ACC112 (cell line): ENCODE results near the gene TUBB2B.

Experiments
- H2AFZ ChIP-seq: fragments of 200-600 bp; sonication (generic); one replicate; pipeline ENCODE4 v1.6.0; 2017; ENCODE audit warnings: antibody characterized with exemption, low read length; ENCODE audit not compliant: unreplicated experiment
- H3K27ac ChIP-seq: fragments of 200-600 bp; sonication (generic); 2 replicates; pipeline ENCODE4 v1.5.1; 2014; ENCODE audit warnings: low read depth, mild to moderate bottlenecking, antibody characterized with exemption, low read length, moderate library complexity
- H3K27me3 ChIP-seq: fragments of 200-600 bp; sonication (generic); 2 replicates; pipeline ENCODE4 v1.6.1; 2014; ENCODE audit warnings: mild to moderate bottlenecking, antibody characterized with exemption, low read length, moderate library complexity, mixed read lengths; ENCODE audit not compliant: insufficient read depth
- H3K36me3 ChIP-seq: fragments of 200-600 bp; sonication (generic); 2 replicates; pipeline ENCODE4 v1.6.1; 2016; ENCODE audit warnings: mild to moderate bottlenecking, antibody characterized with exemption, low read length, moderate library complexity, mixed read lengths; ENCODE audit not compliant: insufficient read depth
- H3K4me1 ChIP-seq: fragments of 200-600 bp; sonication (generic); one replicate; pipeline ENCODE4 v1.6.1; 2016; ENCODE audit warnings: low read length, mixed read lengths; ENCODE audit not compliant: insufficient read depth, unreplicated experiment, control insufficient read depth
- H3K4me3 ChIP-seq: fragments of 200-600 bp; sonication (generic); 2 replicates; pipeline ENCODE4 v1.5.1; 2014; ENCODE audit warnings: mild to moderate bottlenecking, low read depth, low read length
- H3K79me2 ChIP-seq: fragments of 200-600 bp; sonication (generic); one replicate; pipeline ENCODE4 v1.6.0; 2016; ENCODE audit warnings: low read length; ENCODE audit not compliant: control insufficient read depth, unreplicated experiment, insufficient read depth

The TUBB2B gene

DNA sequence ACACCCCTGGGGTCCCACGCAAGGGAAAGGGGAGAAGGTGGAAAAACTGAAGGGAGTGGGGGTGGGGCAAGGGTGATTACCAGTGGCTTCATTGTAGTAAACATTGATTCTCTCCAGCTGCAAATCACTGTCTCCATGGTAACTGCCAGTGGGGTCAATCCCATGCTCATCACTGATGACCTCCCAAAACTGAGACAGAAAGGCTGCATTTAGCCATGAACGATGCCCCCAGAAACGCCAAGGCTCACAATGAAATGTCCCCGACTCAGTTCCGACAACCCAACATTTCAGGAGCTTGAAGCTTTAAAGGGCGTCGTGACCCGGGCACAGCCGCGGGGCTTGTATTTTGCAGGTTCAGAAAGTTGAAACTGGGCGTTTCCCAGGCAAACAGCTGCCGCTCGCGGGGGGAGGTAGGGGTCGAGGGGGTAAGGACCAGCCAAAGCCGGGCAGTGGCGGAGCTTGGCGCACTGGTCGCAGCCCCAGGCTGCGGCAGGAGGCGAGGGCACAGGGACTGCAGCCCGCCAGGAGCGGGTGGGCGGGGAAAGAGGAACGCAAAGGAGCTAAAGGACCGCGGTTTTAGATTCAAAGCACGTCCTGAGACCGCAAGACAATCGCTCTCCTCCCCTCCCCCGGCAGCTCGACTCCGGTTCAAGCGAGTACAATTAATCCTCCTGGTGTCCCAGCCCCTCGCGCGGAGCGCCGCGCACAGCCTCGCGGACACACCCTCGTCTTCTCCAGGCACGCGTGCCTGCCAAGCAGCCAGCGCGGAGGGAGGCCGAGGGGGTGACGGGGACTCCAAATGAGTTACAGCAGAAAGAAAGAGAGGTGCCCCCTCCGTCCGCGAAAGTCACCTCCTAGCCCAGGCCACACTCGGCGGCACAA lies 731 bp downstream of the TUBB2B start:
- Histone ChIP-seq H3K4me3 (peak overlapping the region; percentile 68), H2AFZ (peak overlapping the region; percentile 83), H3K27me3 (peaks cover 78% of the 10 kb centered on the region), H3K27ac (no peak overlapping the region), H3K79me2 (no peaks in the 10 kb centered on the region), H3K4me1 (no peaks in the 10 kb centered on the region), H3K36me3 (no peaks in the 10 kb centered on the region)

DNA sequence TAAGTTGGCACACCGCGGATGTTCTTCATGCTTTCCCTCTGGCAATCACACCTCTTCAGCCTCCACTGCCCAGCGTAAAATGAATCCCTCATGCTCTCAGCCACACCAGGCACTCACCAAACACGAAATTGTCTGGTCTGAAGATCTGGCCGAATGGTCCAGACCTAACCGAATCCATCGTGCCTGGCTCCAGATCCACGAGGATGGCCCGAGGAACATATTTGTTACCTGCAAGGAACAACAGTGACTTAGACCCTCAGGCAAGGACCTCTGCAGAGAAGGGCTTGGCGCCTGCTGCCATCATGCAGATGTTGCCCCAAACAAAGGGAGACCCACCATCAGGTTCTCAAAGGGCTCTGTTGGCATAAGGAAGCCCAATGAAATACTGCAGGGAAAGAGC lies 1.4 kb downstream of the TUBB2B start:
- Histone ChIP-seq H2AFZ (no peak overlapping the region), H3K27me3 (peaks cover 78% of the 10 kb centered on the region), H3K36me3 (no peaks in the 10 kb centered on the region), H3K27ac (no peak overlapping the region), H3K79me2 (no peaks in the 10 kb centered on the region), H3K4me3 (no peak overlapping the region), H3K4me1 (no peaks in the 10 kb centered on the region)

DNA sequence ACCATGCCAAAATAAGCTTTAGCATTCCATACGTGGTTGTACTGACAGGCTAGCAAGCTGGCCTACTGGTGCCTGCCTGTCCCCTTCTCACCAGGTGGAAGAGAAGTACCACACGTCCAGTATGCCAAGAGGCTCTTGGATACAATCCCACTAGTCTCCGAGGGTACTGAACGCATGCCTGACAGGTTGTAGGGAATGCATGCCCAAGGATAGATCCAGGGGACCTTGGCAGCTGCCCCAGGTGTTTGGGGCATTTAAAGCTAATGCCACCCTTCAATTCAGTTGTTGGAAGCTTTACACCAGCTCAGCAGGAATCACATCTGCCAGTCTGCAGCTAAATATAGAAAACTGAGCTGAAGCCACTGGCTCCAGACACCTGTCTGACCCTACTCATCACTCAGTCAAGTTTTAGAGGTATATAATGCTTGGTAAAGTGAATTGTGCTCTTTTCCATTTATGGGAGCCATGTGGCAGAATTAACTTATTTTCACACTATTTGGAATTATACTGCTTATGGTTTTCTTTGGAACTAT lies 4.9 kb downstream of the TUBB2B start:
- Histone ChIP-seq H3K79me2 (no peaks in the 10 kb centered on the region), H3K36me3 (no peaks in the 10 kb centered on the region), H3K4me1 (no peaks in the 10 kb centered on the region), H3K4me3 (no peak overlapping the region), H3K27me3 (peaks cover 76% of the 10 kb centered on the region), H3K27ac (no peak overlapping the region), H2AFZ (no peak overlapping the region)

DNA sequence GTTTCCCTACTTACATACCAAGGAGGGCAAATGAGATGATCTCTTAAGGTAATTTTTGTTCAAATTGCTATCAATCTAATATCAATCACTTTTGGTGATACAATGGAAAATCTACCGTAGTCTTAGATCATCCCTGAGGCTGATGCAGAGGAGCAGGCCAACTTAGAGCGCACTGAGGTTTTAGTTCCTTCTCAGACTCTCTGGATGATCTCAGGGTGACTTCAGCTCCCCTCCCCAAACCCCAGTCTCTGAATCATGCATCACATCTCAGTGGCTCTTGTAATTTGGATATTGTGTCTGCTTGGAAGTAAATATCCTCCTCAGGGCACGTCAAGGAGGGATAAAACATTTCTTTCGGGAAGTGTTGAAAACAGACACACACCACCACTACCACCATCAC lies 5.9 kb downstream of the TUBB2B start:
- no peak overlapping the region for H2AFZ ChIP-seq
- no peak overlapping the region for H3K4me3 ChIP-seq
- no peaks in the 10 kb centered on the region for H3K4me1 ChIP-seq
- H3K27ac ChIP-seq: no peak overlapping the region
- no peaks in the 10 kb centered on the region for H3K79me2 ChIP-seq
- peaks cover 73% of the 10 kb centered on the region for H3K27me3 ChIP-seq
- H3K36me3 ChIP-seq: no peaks in the 10 kb centered on the region

DNA sequence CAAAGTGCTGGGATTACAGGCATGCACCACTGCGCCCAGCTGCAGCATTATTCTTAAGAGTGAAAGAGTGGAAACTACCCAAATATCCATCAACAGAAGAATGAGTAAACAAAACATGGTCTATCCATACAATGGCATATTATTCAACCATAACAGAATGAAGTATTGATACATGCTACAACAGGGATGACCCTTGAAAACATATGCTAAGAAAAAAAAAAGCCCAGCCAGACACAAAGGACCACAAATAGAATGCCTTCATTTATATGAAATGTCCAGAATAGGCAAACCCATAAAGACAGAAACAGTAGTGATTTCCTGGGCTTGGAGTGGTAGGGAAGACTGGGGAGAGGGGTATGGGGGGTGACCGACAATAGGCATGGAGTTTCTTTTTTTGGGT lies 7.1 kb downstream of the TUBB2B start:
- Histone ChIP-seq H3K4me1 (no peaks in the 10 kb centered on the region), H3K79me2 (no peaks in the 10 kb centered on the region), H3K27me3 (peaks cover 71% of the 10 kb centered on the region), H2AFZ (no peak overlapping the region), H3K27ac (no peak overlapping the region), H3K4me3 (no peak overlapping the region), H3K36me3 (no peaks in the 10 kb centered on the region)

GRCh38 chr6:3218266-3218665 lies 9.2 kb downstream of the TUBB2B start:
- Histone ChIP-seq H3K27me3 (peaks cover 62% of the 10 kb centered on the region), H2AFZ (no peak overlapping the region), H3K4me3 (no peak overlapping the region), H3K4me1 (peaks cover 7% of the 10 kb centered on the region), H3K79me2 (no peaks in the 10 kb centered on the region), H3K36me3 (no peaks in the 10 kb centered on the region), H3K27ac (no peak overlapping the region)

DNA sequence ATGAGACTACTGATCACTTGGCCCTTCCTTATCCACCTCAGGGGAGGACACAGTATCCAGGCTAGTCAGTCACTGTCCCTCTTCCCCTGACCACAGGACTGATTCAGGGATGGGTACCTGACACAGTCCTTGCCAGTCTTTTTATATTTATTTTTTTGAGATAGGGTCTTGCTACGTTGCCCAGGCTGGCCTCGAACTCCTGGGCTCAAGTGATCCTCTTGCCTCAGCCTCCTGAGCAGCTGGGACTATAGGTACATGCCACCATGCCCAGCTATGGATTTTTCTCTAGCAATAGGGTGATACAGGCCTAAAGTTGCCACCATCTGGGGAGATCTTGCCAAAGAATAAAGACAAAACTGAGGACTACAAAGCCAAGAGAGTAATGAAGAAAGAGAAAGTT lies 10.2 kb downstream of the TUBB2B start:
- Histone ChIP-seq H3K79me2 (no peaks in the 10 kb centered on the region), H3K4me1 (peaks cover 7% of the 10 kb centered on the region), H3K27me3 (peaks cover 53% of the 10 kb centered on the region), H3K27ac (no peak overlapping the region), H3K4me3 (no peak overlapping the region), H3K36me3 (no peaks in the 10 kb centered on the region), H2AFZ (no peak overlapping the region)

DNA sequence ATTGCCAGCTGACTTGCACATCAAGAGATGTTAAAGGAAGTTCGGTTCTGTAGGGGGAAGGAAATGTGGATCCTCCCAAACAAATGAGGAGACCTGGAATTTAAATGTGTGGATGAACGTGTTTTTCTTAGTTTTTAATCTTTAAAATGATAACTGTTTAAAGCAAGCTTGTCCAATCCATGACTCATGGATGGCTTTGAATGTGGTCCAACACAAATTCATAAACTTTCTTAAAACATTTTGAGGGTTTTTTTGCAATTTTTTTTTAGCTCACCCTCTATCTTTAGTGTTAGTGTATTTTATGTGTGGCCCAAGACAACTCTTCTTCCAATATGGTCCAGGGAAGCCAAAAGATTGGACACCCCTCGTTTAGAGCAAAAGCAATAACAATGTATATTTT lies 12.6 kb downstream of the TUBB2B start:
- Histone ChIP-seq H3K36me3 (no peaks in the 10 kb centered on the region), H3K4me1 (peaks cover 18% of the 10 kb centered on the region), H3K27ac (no peak overlapping the region), H3K79me2 (no peaks in the 10 kb centered on the region), H3K27me3 (peaks cover 36% of the 10 kb centered on the region), H2AFZ (no peak overlapping the region), H3K4me3 (no peak overlapping the region)

DNA sequence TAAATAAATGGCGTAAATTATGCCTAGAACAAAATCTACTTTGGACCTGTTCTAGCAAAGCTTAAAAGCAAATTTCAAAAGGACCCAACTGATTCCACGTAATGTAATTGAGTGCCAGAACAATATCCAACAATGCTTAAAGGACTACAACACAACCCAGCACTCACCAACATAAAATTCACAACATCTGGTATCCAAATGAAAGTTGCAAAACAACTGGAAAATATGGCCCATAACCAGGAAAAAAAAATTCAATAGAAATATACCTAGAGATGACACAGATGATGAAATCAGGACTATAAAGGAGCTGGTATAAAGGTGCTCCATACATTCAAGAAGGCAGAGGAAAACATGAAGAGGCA lies 14.1 kb downstream of the TUBB2B start:
- Histone ChIP-seq H2AFZ (no peak overlapping the region), H3K27me3 (peaks cover 21% of the 10 kb centered on the region), H3K4me3 (no peak overlapping the region), H3K79me2 (no peaks in the 10 kb centered on the region), H3K36me3 (no peaks in the 10 kb centered on the region), H3K27ac (no peak overlapping the region), H3K4me1 (peaks cover 30% of the 10 kb centered on the region)

DNA sequence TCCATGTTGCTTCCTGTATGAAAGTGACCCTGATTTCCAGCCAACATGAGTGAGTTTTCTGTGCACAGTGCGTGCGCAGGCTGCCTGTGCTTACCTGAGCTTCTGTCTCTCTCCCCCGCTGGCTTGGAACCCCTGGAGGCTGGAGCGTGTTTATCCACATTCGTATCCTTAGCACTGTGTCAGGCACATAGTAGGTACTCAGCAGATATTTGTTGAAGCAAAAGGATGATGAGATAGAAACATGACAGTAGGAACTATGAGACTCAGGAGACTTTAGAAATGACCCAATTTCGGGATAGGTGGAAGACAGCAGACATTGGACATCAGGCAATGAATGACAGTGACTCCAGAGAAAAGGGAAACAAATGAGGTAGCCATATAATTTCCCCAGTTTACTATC lies 15.2 kb downstream of the TUBB2B start:
- H3K27ac ChIP-seq: no peak overlapping the region

GRCh38 chr6:3211681-3212080 lies 15.8 kb downstream of the TUBB2B start:
- H3K79me2 ChIP-seq: no peaks in the 10 kb centered on the region
- no peak overlapping the region for H3K4me3 ChIP-seq
- H3K4me1 ChIP-seq: peaks cover 39% of the 10 kb centered on the region
- no peak overlapping the region for H3K27ac ChIP-seq
- no peak overlapping the region for H2AFZ ChIP-seq
- no peaks in the 10 kb centered on the region for H3K36me3 ChIP-seq
- peaks cover 8% of the 10 kb centered on the region; the same call in 1 of the 2 replicates for H3K27me3 ChIP-seq

More for the DNA sequence above, 15.2 kb downstream of the TUBB2B start:
- H3K79me2 ChIP-seq: no peaks in the 10 kb centered on the region
- peaks cover 39% of the 10 kb centered on the region for H3K4me1 ChIP-seq
- H2AFZ ChIP-seq: no peak overlapping the region
- no peak overlapping the region for H3K4me3 ChIP-seq
- peaks cover 11% of the 10 kb centered on the region for H3K27me3 ChIP-seq
- H3K36me3 ChIP-seq: no peaks in the 10 kb centered on the region
